Measurements from ENCODE around the gene WSCD1. TPM values are rescaled to one million over a fixed set of nuclear protein-coding genes. Genes with fewer than 3 reads are reported as not detected.
A peak's percentile ranks its signal among the peaks of the same experiment; 100 is the strongest.

WSCD1 gene
- total RNA-seq, 1 donor from 2014 or later = 5.1 TPM

DNA sequence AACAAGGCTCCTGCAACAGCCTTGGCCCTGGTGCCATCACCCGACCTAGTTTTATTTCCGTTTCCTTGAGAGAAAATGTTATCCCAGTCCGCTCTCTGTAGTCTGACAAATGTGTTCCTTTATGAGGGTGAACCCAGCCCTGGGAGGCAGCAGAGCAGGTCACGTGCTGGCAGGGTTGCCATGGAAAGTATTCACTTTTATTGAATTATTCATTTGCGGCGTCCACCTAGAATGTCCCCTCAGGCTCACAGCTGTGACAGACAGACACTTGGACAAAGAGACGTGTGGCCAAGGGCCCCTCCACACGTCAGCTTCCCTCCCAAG is 90.0 kb downstream of the WSCD1 start:
- no peak for DNase-seq (ENCODE audit: low spot score)

DNA sequence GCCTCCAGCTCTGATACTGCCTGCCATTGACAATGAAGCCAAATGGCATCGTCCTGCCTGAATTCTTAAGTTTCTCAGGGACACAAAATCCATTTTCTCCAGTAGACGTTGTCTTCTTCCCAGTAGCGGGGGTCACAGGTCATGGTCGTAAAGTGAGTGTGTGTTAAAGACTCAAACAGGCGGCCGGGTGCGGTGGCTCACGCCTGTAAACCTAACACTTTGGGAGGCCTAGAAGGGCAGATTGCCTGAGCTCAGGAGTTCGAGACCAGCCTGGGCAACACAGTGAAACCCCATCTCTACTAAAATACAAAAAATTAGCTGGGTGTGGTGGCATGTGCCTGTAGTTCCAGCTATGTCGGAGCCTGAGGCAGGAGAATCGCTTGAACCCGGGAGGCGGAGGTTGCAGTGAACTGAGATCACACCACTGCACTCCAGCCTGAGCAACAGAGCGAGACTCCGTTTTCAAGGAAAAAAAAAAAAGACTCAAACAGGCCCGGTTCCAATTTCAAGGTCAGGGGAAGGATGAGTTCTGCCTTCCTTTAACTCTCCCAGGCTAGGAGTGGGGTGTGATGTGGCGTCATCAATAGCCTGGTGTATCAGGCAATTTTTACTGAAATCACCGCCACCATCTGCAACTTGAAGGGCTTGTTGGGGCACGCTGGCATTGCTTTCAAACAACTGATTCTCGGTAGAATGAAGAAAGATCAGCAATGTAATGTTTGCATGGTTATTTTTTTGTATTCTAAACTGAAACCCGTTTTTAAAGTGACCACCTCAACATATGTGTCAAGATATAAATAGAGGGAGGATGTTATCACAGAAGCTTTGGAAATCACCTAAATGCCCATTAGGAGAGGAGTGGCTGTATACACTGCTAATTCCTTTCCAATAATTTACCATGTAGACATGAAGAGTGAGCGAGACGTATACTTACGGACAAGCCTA is 91.0 kb downstream of the WSCD1 start:
- DNase-seq (ENCODE audit: low spot score) = no peak

DNA sequence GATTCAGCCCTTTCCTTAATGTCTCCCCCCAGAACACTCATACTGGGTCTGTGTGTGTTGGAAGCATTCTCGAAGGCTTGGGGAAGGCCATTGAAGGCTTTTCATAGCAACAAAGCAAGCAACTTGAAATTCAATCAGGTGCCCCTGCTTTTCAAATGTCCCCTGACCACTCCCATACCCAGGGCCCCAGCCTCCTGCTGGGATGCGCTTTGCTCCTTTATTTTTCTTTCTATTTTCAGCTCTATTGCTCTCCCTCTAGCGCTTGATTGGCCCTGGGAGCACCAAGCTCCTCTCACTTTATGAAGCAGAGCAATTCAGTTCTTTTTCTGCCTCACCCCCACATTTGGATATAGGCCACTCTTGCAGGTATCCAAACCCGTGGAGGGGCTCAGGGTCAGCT is 92.0 kb downstream of the WSCD1 start:
- DNase-seq (ENCODE audit: low spot score) = no peak

DNA sequence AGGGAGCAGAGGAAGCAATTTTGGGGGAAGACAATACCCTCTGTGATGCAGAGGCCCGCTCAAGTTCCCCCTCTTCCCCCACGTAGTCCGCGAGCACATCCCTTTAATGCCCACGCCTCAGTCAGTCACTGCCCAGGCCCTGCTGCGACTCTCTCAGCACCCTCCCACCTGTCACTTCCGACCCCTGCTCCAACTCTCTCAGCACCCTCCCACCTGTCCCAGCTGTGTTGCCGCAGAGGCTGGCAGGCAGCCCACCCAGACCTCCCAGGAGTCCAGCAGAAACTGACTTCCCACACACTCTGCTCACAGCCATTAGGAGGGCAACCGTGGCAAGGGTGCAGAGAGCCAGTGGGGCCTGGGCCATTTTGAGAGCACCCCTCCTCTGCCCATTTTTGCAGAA is 92.7 kb downstream of the WSCD1 start:
- DNase-seq (ENCODE audit: low spot score) = no peak

DNA sequence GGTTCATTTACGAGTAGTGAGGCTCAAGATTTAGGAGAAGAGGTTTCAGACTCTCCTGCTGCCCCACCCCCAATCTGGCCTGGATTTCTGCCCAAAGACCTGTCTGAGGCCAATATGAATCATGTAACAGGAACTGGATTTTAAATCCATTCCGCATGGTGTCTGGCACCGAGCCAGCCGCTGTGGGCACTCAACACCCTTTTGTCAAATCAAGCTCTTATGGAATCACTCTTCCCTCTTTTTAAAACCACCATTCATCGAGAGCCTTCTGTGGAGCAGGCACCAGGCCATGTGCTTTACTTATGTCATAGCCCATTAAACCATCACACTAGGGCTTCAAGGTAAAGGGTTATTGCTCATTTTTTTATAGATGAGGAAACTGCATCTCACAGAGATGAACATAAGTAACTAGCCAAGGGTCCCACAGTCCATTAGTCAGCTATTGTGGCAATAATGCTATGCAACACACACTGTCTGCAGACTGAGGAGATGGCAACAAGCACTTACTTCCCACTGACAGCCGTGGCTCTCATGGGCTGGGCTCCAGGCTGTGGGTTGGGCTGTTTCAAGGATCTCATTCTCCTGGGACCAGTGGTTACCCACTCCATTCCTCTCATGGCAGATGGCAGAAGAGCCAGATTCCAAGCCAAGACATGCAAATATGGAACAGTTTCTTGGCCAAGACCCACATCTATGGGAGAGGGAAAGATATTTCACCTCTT is 93.6 kb downstream of the WSCD1 start:
- DNase-seq (ENCODE audit: low spot score) = no peak

DNA sequence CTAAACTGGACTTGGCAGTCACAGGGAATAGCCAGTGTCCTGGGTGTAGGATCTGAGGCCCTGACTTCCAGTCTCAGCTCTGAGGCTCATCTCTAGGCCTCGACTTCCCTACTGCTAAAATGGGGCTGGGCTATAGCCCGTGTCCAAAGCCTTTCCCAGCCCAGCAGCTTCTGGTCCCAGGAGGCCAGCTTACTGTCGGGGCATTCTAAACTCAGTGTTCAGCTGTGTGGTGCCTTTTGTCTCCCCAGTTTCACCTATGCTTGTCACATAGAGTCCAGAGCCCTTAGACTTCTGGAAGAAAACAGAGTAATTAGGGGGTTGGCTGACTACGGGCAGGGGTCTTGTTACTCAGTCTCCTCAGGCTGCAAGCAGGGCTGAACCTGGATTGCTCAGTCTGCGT is 94.8 kb downstream of the WSCD1 start:
- DNase-seq (ENCODE audit: low spot score) = no peak

DNA sequence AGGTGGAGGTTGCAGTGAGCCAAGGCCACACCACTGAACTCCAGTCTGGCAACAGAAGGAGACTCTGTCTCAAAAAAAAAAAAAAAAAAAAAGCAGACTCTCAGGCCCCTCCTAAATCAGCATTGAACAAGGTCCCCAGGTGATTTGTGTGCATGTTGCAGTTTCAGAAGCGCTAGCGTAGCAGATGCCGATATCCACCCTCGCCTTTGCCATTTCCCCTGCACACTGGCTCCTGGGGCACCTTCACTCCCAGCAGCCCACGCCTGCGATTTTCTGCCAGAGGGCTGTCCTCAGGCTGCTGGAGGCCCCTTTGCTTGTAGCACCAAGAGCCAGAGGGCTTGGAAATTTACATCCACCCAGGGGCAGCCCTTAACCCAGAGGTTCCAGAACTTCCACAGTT is 95.6 kb downstream of the WSCD1 start:
- DNase-seq (ENCODE audit: low spot score) = no peak

DNA sequence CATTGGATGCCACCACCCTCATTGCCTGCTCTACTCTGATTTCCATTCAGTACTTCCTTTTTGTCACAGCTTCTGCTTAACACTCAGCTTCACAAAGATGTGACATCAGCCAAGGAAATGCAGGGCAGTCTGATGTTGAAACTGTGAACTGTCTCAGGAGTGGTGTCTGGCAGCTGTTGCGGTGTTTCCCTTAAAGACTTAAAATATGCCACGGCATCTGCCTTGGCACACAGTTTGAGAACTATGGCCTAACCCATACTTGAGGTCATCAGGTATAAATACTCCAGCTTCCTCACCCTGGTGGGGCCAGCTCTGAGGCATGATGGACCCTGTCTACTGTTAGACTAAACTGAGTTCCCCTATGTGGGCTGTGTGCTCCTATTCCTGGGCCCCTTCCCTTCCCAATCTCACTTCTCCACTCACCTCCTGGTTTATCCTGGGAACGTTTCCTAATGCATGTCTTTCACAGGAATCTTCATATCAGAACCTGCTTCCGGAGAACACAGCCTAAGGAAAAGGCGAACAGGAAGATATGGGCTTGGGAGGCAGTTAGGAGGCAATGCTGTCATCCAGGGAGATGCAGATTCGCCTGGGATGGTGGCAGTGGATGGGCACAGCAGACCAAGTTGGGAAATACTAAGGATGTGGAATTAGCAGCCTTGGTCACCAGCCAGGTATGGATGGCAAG is 96.5 kb downstream of the WSCD1 start:
- DNase-seq (ENCODE audit: low spot score) = peak; percentile 5

DNA sequence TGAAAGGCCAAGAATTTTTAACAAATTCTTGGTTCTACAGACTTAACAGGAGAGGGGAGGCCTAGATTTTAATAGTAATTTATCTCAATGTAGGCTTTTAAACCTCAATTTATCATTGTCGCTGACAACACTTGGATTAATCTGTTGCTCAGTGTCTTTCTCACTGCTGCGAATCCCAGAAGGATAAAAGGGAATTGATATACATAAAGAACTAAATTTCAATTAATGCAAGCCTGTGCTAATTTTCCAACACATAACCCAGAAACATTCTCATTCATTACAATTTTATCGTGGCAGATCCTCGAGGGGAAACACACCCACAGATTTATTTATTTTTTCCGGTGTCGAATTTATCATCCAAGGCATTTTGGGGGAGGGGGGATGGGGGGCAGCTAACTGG is 98.1 kb downstream of the WSCD1 start:
- DNase-seq (ENCODE audit: low spot score) = no peak

DNA sequence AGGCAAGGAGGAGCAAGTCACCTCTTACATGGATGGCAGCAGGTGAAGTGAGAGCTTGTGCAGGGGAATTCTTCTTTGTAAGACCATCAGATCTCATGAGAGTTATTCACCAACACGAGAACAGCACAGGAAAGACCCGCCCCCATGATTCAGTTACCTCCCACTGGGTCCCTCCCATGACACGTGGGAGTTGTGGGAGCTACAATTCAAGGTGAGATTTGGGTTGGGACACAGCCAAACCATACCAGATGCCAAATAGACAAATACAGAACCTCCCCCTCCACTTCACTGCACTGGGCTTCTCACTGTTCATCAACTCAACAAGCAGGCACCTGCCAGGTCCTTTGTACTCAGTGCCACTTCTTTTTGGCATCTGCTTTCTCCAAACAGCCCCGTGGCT is 100.2 kb downstream of the WSCD1 start:
- no peak for DNase-seq (ENCODE audit: low spot score)

DNA sequence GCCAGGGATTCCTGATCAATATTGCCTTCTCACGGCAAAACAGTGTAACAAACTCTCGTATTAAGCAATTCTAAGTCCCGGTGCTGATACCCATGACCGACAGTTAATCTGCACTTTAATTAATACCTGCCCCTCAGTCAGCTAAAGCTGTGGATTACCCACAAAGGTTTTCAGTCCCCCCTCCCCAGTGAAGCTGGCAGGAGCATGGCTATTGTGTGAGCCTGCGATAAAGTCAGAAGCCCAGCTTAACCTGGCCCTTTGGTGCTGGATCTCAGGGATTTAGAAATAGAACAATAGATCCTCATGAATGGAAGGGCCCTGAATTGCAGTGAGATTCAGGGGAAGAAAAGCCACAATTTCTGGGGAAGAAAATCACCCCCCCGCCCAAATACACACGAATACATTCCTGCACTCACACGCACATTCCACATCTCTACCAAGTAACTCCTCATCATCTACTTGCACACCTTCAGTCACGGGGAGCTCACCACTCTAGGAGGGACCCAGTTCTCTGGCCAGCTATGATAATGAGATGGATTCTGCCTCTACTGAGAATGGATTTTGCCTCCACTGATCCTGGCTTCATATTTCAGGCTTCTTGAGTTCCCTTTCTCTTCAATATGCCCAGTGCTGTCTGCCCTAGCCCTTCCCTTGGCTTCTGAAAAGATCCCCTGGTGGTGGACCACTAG is 102.6 kb downstream of the WSCD1 start:
- no peak for DNase-seq (ENCODE audit: low spot score)

DNA sequence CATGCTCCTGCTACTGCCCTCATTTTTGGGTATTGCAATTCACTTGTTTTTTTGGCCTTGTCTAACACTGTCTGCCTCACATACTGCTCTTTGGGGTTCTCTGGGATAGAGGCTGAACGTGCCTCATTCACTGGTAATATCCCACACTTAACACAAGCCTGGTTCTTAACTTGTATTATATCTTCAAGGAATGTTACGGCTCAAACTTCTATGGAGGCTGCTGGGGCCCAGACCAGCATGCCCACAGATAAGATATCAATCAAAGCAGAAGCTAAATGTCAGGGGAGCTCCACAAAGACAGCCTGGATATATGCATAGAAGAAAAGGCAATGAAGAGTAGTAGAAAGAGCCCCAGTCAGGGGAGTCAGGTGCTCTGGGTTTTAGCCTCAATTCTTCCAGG is 103.5 kb downstream of the WSCD1 start:
- DNase-seq (ENCODE audit: low spot score) = no peak
